HepG2 (cell line): ENCODE data around the gene MAN2B2.

ENCODE experiments used
- CTCF ChIP-seq: sonication (generic); formaldehyde crosslinking; IDR thresholded peaks from 2 replicates; pipeline ENCODE4 v1.5.0; 2020; ENCODE audit warnings: mild to moderate bottlenecking, missing genetic modification reagents, moderate library complexity
- DPF2 ChIP-seq: sonication (generic); formaldehyde crosslinking; IDR thresholded peaks from 2 replicates; pipeline ENCODE4 v1.4.0; 2020; ENCODE audit warnings: mild to moderate bottlenecking, low read depth, missing genetic modification reagents, borderline replicate concordance
- SRF ChIP-seq: IDR thresholded peaks from 2 replicates; pipeline ENCODE4 v1.6.1; 2011; ENCODE audit warnings: mild to moderate bottlenecking, low read depth, low read length, moderate library complexity

- no peak for TF ChIP-seq DPF2 (CRISPR knock-in tag)
- no peak for TF ChIP-seq CTCF (CRISPR knock-in tag)
- no peak for TF ChIP-seq SRF
Measured at GRCh38 chr4:6672131-6672530, 97.1 kb downstream of the MAN2B2 start.
